Putamen (tissue), 1 donor: Measurements from ENCODE around the gene ADORA1.

ENCODE experiments used
- DNase-seq: peaks from one replicate; pipeline ENCODE4 v3.0.0-alpha.2; 2016; ENCODE audit warnings: low spot score

ADORA1 gene

GRCh38 chr1:203093754-203094410 lies 33.6 kb upstream of the ADORA1 start:
- no peak for DNase-seq

- no peak for DNase-seq
Observed at GRCh38 chr1:203095061-203095690, 32.4 kb upstream of the ADORA1 start.

DNA sequence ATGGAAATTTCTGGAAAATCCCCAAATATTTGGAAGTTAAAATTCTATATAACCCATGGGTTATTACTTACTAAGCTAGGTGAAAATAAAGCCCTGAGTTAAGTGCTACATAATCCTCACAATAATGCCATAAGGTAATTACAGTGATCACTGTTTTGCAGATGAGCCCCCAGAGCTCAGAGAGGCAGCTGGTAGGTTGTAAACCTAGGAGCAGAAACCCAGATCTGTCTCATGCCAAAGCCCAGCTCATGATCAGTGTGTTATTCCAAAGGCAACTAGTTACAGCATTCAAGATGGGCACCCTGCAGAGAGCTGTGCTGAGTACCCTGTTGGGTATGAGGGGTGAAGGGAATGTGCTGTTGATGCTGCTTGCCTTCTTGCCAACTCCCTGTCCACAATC lies 31.0 kb upstream of the ADORA1 start:
- no peak for DNase-seq

DNA sequence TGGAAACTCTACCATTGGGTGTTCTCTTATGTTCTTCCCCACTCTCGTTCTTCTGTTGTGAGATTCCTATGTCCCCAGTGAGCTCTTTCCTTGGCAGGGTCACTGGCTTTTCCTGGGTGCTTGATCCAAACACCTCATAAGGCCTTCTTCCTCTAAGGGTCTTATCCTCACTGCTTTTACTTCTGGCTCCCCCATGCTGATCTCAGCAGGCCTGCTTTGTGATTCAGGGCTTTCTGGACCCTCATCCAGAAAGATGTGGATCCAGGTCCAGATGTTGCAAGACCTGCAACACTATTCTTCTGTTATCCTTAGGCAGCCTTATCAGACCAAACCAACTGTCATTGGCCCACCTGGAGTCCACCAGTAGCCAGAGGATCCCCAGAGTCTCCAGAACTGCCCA lies 30.5 kb upstream of the ADORA1 start:
- DNase-seq, result no peak

DNA sequence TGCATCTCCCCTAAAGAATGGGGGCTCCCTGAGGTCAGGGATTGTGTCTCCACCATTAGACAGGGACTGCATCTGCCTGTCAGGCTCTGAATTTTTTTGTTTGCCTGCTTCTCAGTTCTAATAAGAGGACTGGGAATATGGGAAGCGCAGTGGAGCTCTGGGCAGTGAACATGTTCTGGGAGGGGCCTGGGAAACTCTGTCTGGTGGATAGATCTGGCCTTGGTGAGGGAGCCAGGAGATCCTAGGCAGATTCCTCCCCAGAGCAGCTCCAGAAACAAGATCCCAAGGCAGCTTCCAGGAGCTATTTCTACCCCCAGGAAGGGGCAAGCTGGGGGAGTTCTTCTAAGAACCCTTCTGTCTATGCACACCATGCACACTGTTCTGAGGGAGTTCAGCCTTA lies 29.1 kb upstream of the ADORA1 start:
- no peak for DNase-seq

DNA sequence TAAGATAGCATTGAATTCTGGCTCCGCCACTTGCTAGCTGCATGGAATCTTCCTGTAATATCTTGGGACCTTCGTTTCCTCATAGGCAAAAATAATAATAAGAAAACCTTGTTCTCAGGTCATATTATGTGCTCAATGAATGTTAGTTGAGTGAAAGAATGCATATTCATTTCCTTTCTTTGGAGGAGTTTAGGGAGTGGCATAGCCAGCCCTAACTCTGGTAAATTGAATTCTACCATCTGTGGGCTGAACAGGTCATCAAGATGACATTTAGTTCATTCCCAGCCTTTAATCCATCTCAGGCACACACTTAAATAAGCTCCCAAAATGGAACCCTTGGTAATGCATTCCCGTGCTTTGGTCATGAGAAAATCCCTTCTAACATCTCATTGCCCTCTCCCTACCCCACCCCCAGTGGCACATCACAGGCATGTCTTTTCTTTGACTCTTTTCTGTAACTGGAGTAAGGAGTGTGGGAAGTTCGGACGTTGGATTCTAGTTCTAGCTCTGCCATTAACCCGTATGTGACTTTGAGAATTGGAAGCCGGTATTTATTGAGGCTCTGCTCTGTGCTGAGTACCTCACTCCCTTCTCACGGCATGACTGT lies 28.5 kb upstream of the ADORA1 start:
- DNase-seq, result no peak

DNA sequence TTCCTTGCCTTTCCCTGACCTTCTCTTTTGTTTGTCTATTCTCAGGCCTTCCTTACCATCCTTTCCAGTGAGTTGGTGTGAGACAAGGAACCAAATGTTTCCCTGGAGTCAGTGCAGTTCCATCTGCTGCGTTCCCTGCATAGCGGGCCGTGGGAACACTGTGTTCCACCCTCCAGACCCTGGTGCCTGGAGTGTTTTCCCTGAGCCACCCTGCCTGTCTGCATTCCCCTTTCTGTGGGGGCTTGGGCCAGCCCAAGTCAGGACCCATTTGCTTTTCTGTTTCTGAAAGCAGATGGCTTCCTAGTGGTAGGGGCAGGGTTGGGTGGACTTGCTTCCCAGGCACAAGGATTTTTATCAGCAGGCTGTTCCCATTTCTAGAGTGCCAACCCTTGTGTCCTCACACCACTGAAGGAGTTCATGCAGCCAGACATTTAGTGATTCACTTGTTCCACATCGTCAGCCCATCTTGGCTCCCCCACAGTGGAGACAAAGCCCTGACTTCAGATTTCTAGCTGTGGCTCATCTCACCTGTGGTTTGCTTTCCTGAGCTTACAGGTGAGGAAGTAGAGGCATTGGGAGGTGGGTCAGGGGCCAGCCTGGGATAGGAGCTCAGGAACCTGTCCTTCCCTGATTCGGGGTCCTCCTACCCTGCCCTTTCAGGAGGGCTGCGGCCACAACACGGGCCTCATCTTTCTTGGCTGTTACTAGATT lies 27.6 kb upstream of the ADORA1 start:
- DNase-seq, result no peak

DNA sequence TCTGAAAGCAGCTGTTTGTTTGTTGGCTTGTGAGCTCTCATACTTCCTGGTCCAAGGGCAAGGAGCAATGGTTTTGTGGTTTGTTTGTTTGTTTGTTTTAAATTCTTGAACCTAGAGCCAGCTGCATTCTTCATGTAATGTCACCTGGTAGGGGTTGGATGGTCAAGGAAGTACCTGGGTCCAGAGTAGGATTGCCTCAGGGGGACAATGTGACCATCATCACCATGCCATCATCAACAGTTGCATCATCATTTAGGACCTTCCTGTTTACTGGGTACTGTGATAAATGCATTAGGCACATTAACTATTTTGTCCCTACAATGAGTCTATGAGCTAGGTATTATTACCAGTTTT lies 27.0 kb upstream of the ADORA1 start:
- no peak for DNase-seq

GRCh38 chr1:203101813-203102634 lies 25.5 kb upstream of the ADORA1 start:
- no peak for DNase-seq

DNA sequence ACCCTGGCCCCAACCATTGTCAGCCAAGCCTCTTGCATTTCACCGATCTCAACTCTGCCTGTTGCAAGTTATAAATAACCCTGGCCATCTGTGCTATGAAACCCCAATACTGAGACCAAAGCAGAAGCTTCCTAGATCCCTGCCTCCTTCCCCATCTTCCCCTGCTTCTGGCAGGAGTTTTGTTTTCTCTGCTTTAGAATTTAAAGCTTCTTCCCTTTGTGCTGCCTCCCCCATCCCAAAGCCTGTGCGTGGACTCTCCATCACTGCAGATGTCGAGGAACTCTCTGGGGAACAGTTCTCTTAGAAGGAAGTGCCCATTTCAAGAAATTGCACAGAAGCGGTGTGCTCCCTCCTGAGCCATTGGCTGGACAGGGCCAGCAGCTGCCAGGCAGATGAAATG lies 24.3 kb upstream of the ADORA1 start:
- no peak for DNase-seq

DNA sequence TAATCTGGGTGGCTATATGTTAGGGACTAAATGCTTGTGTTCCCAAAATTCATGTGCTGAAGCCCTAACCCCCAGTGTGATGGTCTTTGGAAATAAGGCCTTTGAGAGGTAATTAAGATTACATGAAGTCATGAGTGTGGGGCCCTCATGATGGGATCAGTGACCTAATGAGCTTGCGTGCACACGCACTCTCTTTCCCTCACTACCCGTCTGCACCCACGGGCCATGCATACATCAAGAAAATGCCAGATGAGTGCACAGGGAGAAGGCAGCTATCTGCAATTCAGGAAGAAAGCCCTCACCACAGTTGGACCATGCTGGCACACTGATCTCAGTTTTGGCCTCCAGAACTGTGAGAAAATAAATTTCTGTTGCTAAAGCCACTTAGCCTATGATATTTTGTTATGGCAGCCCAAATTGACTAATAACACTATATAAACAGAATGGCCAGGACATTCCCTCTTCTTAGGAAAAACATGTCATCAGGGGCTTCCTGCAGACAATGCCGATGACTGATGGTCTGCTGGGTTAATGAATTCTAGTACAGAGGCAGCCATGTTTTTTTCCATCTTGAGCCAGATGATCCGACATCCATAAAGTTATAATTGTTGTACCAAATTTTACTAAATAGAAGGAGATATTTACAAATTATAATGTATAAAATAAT lies 23.6 kb upstream of the ADORA1 start:
- no peak for DNase-seq

DNA sequence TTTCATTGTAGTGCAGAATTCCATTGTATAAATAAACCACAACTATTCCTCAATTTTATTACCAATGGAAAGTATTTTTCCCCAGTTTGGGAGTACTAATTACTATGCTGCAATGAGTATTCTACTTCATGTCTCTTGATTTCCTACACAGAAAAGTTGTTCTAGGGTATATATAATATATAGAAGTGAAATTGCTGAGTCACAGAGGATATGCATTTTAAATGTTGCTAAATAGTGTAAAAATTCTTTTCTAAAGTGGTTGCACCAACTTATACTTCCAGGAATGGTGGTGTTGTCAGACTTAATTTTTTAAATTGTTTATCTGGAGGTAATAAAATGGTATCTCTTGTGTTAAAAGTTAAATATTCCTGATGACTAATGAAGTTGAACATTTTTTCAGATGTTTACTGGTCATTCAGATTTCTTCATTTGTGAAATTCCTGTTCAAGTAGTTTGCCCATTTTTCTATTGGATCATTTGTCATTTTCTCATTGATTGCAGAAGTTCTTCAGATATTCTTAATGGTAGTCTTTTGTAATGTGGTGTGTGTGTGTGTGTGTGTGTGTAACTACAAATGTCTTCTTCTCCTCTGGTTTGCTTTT lies 22.6 kb upstream of the ADORA1 start:
- no peak for DNase-seq

GRCh38 chr1:203112475-203112874 lies 15.1 kb upstream of the ADORA1 start:
- DNase-seq, result no peak

DNA sequence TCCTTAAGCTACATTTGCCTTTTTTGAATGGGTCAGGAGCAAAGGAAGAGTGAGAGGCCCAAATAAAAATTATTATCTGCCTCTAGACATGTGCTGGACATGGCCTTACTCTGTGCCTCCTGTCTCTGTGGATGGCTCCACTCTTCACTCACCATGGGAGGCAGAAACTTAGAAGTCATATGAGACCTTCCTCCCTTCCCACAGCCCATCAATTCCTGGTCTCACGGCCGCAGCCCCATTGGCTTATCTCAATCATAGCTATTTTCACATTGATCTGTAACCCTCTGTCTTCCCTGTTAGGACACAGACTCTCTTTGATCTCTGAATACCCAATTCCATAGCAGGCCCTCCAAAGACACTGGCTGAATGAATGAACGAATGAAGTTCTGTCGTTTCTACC lies 14.2 kb upstream of the ADORA1 start:
- no peak for DNase-seq

- no peak for DNase-seq
Observed at GRCh38 chr1:203114202-203114601, 13.3 kb upstream of the ADORA1 start.

DNA sequence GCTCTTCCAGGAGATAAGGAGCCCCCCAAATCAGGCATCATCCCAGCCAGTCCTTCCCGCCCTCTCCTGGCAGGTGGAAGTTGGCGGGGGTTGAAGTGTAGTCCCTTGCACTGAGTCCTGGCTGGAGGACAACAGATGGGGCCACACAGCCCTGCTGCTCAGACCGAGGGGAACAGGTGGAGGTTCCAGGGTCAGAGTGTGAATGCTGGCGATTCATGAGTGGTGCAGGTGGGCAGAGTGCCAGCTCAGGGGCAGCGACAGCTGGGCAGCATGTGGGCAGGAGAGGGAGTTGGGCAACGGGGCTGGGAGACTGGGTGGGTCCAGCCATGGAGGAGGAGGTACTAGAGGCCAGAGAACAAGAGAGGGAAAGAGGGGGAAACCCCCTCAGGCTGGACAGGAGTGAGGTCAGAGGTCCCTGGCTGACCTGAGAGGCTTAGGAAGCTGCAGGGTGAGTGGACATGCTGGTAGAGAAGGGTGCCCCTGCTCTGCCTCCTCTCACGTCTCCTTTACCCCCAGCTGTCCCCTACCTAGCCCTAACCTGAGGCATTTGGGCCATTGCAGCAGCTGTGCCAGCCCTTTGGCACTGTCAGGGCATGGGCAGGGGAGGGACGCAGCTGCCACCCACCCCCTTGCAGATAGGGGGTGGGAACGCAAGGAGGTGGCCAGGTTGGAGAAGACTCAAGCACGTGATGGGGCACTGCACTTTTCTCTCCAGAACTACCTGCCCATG lies 11.3 kb upstream of the ADORA1 start:
- no peak for DNase-seq

- DNase-seq, result peak; percentile 52
Observed at GRCh38 chr1:203117611-203118575, 9.6 kb upstream of the ADORA1 start.

DNA sequence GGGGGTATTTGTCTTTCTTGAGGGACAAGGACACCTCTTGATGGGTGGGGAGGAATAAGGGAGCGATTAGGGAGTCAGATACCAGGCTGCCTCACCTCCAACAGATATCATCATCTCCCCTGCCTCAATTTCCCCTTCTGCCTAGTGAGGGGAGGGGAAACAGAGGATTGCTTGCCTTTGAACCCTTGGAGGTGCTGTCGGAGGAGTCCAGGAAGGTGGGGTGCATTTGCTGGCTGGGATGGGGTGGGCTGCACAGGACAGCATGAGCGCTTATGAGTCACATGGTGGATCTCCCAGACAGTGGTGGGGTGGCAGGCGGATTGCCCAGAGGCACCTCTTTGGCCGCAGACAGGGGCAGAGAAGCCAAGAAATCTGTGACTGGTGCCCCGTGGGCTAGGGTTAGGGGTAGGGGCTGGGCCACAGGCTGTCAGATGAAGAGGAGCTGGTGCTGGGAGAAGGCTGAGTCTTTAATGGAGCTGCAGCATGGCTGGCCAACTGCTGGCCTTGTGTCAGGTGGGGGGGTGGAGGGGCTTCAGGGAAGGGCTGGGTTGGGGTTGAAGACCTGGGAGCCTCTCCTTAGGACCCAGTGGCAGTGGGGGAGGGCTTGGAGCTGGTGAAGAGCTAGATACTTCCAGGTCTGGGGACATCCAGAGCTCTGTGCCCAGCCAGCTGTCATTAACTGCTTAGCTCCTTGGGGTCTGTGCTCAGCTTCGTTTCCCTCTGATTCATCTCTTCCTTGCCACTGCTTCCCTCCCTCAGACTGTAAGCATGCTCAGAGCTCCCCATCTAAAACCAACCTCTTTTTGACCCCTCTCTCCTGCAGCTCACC lies 7.0 kb upstream of the ADORA1 start:
- DNase-seq, result no peak
